Smooth muscle cell (in vitro differentiated cells): Measurements from ENCODE around the gene ACTN4. TPM values are rescaled to one million over a fixed set of nuclear protein-coding genes. Genes with fewer than 3 reads are reported as not detected.

Experiments used
- DNase-seq: peaks from one replicate; lab custom pipeline; 2025; ENCODE audit not compliant: unreplicated experiment; lab: John Stamatoyannopoulos, UW
- H2AFZ ChIP-seq: fragments of 200-600 bp; sonication (generic); 2 replicates; pipeline ENCODE4 v1.6.0; 2016; ENCODE audit warnings: antibody characterized with exemption, low read depth, mild to moderate bottlenecking
- H3F3A ChIP-seq: fragments of 200-600 bp; sonication (generic); 2 replicates; pipeline ENCODE4 v1.6.0; 2017; ENCODE audit warnings: antibody characterized with exemption, low read depth
- H3K27ac ChIP-seq: fragments of 200-600 bp; sonication (generic); 2 replicates; pipeline ENCODE4 v1.5.1; 2016; ENCODE audit warnings: low read depth, mild to moderate bottlenecking
- H3K27me3 ChIP-seq: fragments of 200-600 bp; sonication (generic); 2 replicates; pipeline ENCODE4 v1.6.1; 2016; ENCODE audit warnings: low read depth, mild to moderate bottlenecking
- H3K36me3 ChIP-seq: fragments of 200-600 bp; sonication (generic); 2 replicates; pipeline ENCODE4 v1.5.1; 2016; ENCODE audit warnings: low read depth
- H3K4me1 ChIP-seq: fragments of 200-600 bp; sonication (generic); 2 replicates; pipeline ENCODE4 v1.5.1; 2016; ENCODE audit warnings: low read depth
- H3K4me2 ChIP-seq: fragments of 200-600 bp; sonication (generic); 2 replicates; pipeline ENCODE4 v1.6.0; 2016; ENCODE audit warnings: mild to moderate bottlenecking
- H3K4me3 ChIP-seq: fragments of 200-600 bp; sonication (generic); 2 replicates; pipeline ENCODE4 v1.5.1; 2016; ENCODE audit warnings: mild to moderate bottlenecking
- H3K79me2 ChIP-seq: fragments of 200-600 bp; sonication (generic); 2 replicates; pipeline ENCODE4 v1.6.0; 2016; ENCODE audit warnings: low read depth, mild to moderate bottlenecking
- H3K9ac ChIP-seq: fragments of 200-600 bp; sonication (generic); 2 replicates; pipeline ENCODE4 v1.6.0; 2016; ENCODE audit warnings: low read depth
- H3K9me3 ChIP-seq: fragments of 200-600 bp; sonication (generic); replicated peaks from 2 replicates; pipeline ENCODE4 v1.5.1; 2016; ENCODE audit warnings: low read depth
- H4K20me1 ChIP-seq: fragments of 200-600 bp; sonication (generic); 2 replicates; pipeline ENCODE4 v1.6.0; 2016; ENCODE audit warnings: low read depth
- CTCF ChIP-seq: fragments of 200-600 bp; sonication (generic); IDR thresholded peaks from 2 replicates; pipeline ENCODE4 v1.5.1; 2017; ENCODE audit warnings: borderline replicate concordance, mild to moderate bottlenecking, antibody characterized with exemption; ENCODE audit not compliant: insufficient read depth, poor library complexity, severe bottlenecking
- WGBS: methylation state at CpG from one replicate; pipeline ENCODE4 v1.1.7; 2016; ENCODE audit warnings: low lambda C conversion rate; 5-methylcytosine and 5-hydroxymethylcytosine counted together
- polyA plus RNA-seq: library from polyadenylated mRNA; unstranded; fragments of >200 nt; fragmentation: Nextera tagmentation; extraction: Ambion mirVana; gene quantifications from 2 replicates; pipeline ENCODE4 v1.2.1, GENCODE V29; 2016
- total RNA-seq: library from RNA; depleted of rRNA; stranded (reverse); fragments of >200 nt; gene quantifications from 2 replicates; pipeline ENCODE4 v1.2.3, GENCODE V29; 2014

ACTN4 gene
- total and polyA plus RNA-seq, 2 experiments from 2014 or later: 53.8 to 311 TPM

- Histone ChIP-seq H3K9me3 (no peaks in the 10 kb centered on the region), H3K4me3 (peak overlapping the region; percentile 100), H3K27ac (peak overlapping the region; percentile 100), H3F3A (peaks cover 22% of the 10 kb centered on the region), H2AFZ (no peak overlapping the region), H3K36me3 (no peaks in the 10 kb centered on the region), H3K4me2 (peak overlapping the region; percentile 92), H3K27me3 (no peaks in the 10 kb centered on the region), H3K9ac (peak overlapping the region; percentile 97), H3K4me1 (peaks cover 35% of the 10 kb centered on the region), H4K20me1 (peaks cover 70% of the 10 kb centered on the region), H3K79me2 (peaks cover 70% of the 10 kb centered on the region)
- no peak for TF ChIP-seq CTCF
- DNase-seq: no peak
- 7% methylated on average over 15 of the region's 15 CpGs for WGBS
Measured at GRCh38 chr19:38649305-38650171, 2.1 kb downstream of the ACTN4 start.

GRCh38 chr19:38650172-38650775 lies 2.8 kb downstream of the ACTN4 start:
- no peak for DNase-seq
- H3K36me3 ChIP-seq: no peaks in the 10 kb centered on the region
- peak overlapping the region; percentile 100 for H3K4me3 ChIP-seq
- peaks cover 43% of the 10 kb centered on the region for H3K4me1 ChIP-seq
- H2AFZ ChIP-seq: no peak overlapping the region
- no peaks in the 10 kb centered on the region for H3K27me3 ChIP-seq
- WGBS: 17% methylated on average over 8 of the region's 8 CpGs
- H4K20me1 ChIP-seq: peaks cover 77% of the 10 kb centered on the region
- TF ChIP-seq CTCF: no peak
- peaks cover 78% of the 10 kb centered on the region for H3K79me2 ChIP-seq
- peaks cover 28% of the 10 kb centered on the region for H3F3A ChIP-seq
- H3K4me2 ChIP-seq: peak overlapping the region; percentile 92
- peak overlapping the region; percentile 100 for H3K27ac ChIP-seq
- no peaks in the 10 kb centered on the region for H3K9me3 ChIP-seq
- peak overlapping the region; percentile 97 for H3K9ac ChIP-seq

- H3K4me3 ChIP-seq: peak overlapping the region; percentile 100
- H3F3A ChIP-seq: peaks cover 32% of the 10 kb centered on the region
- 58% methylated on average over 12 of the region's 12 CpGs for WGBS
- no peaks in the 10 kb centered on the region for H3K9me3 ChIP-seq
- peaks cover 83% of the 10 kb centered on the region for H4K20me1 ChIP-seq
- H3K9ac ChIP-seq: peak overlapping the region; percentile 97
- H3K36me3 ChIP-seq: no peaks in the 10 kb centered on the region
- H3K4me1 ChIP-seq: peaks cover 45% of the 10 kb centered on the region
- no peak overlapping the region for H2AFZ ChIP-seq
- no peak for DNase-seq
- peak overlapping the region; percentile 92 for H3K4me2 ChIP-seq
- TF ChIP-seq CTCF: no peak
- peaks cover 85% of the 10 kb centered on the region for H3K79me2 ChIP-seq
- H3K27me3 ChIP-seq: no peaks in the 10 kb centered on the region
- H3K27ac ChIP-seq: peak overlapping the region; percentile 100
Measured at GRCh38 chr19:38650911-38651584, 3.6 kb downstream of the ACTN4 start.
